Measurements from ENCODE around the gene TOMM20.
A peak's percentile ranks its signal among the peaks of the same experiment; 100 is the strongest.
"Not testable (repeated sequence)": the region's sequence is repeated elsewhere in the genome, so short reads cannot be mapped to it uniquely, and the experiment has no call there.

The TOMM20 gene

DNA sequence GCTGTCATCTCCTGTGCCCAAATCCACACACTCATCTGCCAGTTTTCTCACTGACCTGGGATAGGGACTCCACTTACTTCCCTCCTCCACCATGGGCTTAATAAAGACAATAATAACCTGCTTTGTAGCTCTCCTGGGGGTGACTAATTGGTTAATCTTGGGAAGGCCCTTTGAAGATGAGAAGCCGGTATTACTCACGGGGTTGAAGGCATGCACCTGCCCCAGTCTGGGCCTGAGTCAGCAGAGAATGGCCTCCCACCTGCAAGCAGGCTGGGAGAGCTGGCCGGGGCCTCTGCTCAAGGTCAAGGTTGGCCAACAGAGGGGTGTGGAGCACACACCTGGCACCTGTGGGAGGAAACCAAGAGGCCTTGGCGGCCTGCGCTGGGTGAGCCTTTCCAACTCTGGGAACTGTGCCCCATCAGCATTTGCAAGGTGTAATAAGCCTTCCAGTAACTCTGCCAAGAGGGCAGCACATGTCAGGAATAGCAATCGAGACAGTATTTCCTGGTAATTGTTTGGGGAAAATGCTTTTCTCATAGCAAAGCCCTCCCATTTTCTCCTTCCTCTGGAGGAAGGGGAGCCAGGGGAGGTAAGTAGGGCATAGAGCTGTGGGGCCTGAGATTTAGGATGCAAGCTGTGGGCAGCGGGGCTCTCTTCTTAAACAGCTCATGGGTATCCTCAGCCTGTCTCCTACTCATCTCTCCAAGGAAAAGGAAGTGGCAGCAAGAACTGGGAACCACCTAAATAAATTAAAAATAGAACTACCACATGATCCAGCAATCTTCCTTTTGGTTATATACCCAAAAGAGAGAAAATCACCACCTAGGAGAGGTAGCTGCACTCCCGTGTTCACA lies 49.0 kb downstream of the TOMM20 start:
- peak; percentile 76 for DNase-seq (ENCODE audit: low read depth)

GRCh38 chr1:235078480-235079381 lies 49.9 kb downstream of the TOMM20 start:
- peak; percentile 82 for DNase-seq (ENCODE audit: low read depth)

DNA sequence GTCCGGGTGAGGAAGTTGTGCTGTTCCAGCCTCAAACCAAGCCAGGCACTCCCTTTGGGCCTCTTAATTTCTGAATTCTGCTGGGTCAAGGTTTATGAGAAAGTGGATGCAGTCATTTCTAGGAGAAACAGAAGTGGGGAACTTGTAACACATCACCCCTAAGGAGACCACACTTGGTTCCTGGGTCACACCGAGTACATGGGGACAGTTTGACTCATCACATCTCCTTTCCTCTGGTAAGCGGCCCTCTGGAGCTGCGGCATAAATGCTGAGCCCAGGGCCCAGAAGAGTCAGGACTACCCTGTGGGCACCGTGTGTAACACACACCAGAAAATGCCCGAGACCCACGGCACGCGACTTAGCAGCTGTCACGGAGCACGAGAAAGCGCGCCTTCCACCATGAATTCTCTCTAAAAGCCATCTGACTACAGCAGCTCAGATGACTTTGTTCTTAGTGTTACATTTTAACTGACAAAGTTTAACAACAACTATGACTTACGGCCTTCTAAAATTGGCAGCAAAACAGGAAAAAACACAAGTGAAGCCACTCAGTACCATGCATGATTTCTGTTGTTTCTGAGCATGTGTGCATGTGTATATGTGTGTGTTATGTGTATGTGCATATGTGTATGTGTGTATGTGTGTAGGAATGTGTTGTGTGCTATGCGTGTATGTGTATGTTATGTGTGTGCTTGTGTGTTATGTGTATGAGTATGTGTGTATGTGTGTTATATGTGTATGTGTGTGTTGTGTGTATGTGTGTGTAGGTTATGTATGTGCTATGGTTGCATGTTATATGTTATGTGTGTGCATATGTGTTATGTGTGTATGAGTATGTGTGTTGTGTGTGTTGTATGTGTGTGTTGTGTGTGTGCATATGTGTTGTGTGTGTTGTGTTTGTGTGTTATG lies 50.8 kb downstream of the TOMM20 start:
- peak; percentile 53 for DNase-seq (ENCODE audit: low read depth)

DNA sequence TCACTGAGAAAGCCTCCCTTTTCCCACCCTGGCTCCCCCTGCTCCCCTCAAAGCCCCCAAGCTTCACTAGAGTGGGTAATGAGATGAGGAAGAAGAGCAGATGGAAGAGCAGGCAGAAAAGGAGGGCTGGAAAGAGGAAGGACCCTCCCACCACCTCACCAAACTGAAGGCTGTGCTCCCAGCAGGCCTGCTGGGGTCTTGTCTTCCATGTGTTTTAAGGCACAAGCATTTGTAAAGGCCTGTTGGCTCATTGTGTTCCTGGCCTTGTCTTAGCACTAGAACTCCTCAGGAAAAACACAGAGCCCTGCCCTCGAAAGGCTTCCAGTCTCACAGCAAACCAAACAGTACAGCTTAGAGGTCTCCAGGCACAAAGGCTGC lies 51.5 kb downstream of the TOMM20 start:
- DNase-seq (ENCODE audit: low read depth), result no peak

GRCh38 chr1:235076504-235077162 lies 52.0 kb downstream of the TOMM20 start:
- DNase-seq (ENCODE audit: low read depth), result no peak

- DNase-seq (ENCODE audit: low read depth), result peak; percentile 87
Measured at GRCh38 chr1:235075777-235076308, 52.8 kb downstream of the TOMM20 start.

DNA sequence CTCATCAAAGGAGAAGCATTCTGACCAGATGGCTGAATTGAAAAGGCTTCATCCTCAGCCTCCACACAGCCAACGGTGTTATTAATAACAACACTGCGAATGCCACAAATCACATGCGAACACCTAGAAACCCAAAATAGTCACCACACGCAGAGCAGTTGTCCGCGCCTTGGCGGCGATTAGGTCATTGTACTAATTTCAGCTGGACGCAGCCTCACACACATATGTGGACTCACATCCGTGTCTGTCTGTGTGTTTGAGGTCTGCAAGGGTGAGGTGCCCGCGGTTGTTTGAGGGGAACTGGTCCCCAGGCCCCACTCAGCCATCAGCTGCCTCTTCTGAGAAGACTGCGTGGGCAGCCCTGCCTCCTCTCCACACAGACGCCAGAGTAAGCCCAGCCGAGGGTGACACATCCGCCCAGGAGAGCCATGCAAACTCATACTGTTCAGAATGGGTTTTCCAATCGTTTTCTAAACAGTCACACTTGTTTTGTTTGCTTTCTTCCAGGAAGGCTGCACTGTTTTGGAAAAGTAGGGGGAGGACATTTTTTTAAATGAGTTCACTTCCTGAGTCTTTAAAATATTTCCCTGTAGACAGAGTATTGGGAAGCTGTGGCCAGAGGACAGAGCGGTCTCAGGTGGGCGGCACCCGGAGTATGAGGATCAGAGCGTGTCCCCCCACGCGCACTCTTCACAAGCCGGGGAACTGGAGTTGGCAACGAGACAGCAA lies 53.4 kb downstream of the TOMM20 start:
- DNase-seq (ENCODE audit: low read depth), result peak; percentile 90

DNA sequence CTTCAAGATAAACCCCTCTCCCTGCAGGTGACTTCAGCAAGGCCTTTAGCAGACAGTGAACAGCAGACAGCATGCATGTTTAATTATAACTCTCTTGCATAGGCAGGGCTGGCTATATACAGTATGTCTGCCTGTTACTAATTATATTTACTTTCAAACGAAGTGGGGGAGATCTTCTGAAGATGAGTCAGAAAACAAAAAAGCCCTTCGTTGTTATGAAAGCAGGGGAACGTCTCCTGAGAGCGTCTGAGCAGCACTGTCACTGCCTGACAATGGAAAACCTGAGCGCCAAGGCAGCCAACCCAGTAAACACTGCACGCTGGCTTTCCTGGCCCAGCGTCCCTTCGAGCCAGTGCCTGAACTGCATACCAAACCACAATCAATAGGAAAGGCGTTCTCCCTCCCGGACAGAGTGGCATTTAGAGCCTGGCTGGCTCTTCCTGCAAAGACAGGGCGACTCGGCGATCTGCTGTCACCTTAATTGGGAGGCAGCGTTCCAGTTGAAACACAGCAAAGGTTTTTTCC lies 54.1 kb downstream of the TOMM20 start:
- peak; percentile 87 for DNase-seq (ENCODE audit: low read depth)

DNA sequence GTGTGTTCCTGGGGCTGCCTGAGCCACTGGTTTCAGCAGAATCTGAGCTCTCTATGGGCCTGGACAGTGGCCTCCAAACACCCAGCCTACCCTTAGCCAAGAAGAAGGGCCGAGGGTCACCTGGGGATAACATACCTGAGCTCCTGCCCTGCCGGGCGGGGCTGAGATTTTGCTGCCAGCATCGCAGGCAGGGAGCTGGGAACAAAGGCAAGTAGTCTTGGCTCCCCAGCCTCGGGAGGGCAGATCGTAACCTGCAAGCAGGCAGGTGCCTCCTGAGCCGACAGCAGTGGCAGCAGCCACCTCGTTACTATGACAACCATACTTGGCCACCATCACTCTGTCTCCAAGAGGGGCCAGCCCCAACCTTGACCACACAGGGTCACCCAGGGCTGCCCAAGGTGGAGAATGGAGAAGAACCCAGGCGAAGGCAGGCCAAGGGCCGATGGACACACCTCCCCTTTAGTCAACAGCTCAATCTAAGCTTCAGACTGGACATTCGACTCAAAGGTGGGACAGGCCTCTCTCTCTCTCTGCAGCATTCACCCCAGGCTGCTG lies 54.6 kb downstream of the TOMM20 start:
- DNase-seq (ENCODE audit: low read depth), result no peak

GRCh38 chr1:235073331-235073967 lies 55.2 kb downstream of the TOMM20 start:
- no peak for DNase-seq (ENCODE audit: low read depth)

DNA sequence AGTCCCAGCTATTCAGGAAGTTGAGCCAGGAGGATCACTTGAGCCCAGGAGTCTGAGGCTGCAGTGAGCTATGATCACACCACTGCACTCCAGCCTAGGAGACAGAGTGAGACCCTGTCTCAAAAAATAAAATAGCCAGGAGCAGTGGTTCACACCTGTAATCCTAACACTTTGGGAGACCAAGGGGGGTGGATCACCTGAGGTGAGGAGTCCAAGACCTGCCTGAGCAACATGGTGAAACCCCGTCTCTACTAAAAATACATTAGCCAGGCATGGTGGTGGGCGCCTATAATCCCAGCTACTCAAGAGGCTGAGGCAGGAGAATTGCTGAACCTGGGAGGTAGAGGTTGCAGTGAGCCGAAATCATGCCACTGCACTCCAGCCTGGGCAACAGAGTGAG lies 56.1 kb downstream of the TOMM20 start:
- not testable (repeated sequence) for DNase-seq (ENCODE audit: low read depth)

DNA sequence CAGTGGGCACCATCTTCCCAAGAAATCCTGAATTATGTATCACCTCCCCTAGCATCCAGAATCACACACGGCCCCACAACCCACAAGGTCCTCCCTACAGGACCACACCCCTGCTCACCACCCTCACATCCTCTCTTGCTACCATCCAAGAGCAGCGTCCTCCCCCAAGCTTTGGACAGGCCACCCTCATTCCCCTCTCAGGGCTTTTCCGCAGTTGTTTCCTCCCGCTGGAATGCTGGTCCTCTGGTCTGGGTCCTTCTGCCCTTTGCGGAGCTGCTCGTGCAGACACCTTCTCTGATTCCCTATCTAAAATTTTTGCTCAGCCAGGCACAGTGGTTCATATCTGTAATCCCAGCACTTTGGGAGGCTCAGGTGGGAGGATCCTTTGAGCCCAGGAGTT lies 56.5 kb downstream of the TOMM20 start:
- DNase-seq (ENCODE audit: low read depth), result no peak

DNA sequence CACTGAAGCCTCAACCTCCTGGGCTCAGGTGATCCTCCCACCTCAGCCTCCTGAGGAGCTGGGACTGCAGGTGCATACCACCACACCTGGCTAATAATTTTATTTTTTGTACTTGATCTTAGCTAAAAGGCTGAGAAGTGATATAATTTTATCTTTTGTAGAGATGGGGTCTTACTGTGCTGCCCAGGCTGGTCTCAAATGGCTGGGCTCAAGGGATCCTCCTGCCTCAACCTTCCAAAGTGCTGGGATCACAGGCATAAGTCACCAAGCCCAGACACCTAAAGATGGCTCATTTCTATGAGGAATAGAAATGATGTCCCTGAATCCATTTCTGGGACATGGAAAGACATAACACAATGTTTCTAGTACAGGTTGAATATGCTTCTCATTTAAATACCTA lies 57.8 kb downstream of the TOMM20 start:
- DNase-seq (ENCODE audit: low read depth), result no peak

GRCh38 chr1:235069577-235070563 lies 58.8 kb downstream of the TOMM20 start:
- DNase-seq (ENCODE audit: low read depth), result peak; percentile 87

DNA sequence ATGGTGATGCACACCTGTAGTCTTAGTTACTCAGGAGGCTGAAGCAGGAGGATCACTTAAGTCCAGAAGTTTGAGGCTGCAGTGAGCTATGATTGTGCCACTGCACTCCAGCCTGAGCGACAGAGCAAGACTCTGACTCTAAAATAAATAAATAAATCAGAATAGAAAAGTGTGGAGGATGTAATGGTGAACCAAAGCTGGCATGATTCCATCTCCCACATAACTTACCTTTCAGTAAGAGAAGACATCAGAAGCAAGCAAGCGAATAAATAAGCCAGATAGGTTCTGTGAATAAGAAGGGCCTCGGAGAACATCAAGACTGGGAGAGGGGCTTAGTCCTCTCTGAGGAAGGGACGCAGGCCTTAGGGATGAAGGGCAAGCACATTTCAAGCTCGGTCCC lies 59.5 kb downstream of the TOMM20 start:
- DNase-seq (ENCODE audit: low read depth), result no peak

DNA sequence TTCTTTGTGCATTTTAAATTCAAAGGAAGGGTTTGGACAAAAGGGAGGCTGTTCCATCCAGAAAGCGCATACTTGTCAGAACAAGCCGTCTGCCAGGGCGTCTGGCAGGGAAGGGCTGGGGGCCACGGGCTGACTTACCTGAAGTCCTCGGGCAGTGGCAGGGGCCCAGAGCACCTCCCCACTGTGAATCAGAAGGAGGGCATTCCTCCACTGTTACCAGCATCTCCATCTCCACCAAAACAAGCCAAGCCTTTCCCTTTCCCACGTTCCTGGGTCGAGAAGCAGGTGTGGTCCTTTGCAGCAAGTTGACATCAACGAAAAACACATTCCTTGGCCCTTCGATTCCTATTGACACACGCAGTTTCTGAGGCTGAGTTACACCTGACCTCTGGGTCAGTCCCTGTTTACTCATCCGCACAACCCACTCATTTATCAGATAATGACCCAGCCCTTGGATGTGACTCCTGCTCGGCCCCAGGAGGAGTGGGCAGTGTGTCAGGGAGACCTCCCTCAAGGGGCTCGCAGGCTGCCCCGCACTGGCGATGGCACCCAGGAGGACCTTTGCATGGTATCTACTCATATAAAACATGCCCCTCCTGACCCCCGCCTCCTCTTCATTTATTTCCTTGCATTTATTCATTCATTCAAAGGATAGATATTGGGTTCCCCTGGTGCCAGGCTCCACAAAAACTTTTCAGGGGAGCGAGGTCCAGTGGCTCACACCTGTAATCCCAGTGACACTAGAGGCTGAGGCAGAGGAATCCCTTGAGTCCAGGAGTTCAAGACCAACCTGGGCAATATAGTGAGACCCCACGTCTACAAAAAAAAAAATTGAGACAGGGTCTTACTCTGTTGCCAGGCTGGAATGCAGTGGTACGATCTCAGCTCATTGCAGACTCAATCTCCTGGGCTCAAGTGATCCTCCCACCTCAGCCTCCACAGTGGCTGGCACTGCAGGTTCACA lies 60.2 kb downstream of the TOMM20 start:
- peak; percentile 66 for DNase-seq (ENCODE audit: low read depth)
